Stimulated activated CD8-positive, alpha-beta memory T cell treated with anti-CD3 and anti-CD28 coated beads, Interleukin-4, amount 100 ng/mL, for 1 hour (primary cell): ENCODE measurements around the gene TYSND1.
"Not testable (repeated sequence)": the region's sequence is repeated elsewhere in the genome, so short reads cannot be mapped to it uniquely, and the experiment has no call there.

Experiments used
- DNase-seq, 2 donors: peaks; one replicate each; pipeline ENCODE4 v3.0.0-alpha.2; 2020; ENCODE audit warnings: low read depth in 2 of 2, low spot score in 1 of 2

TYSND1 gene

GRCh38 chr10:70112071-70112470 is 34.4 kb downstream of the TYSND1 start:
- DNase-seq = no peak

GRCh38 chr10:70111496-70111895 is 35.0 kb downstream of the TYSND1 start:
- DNase-seq = no peak

- no peak for DNase-seq
Measured at GRCh38 chr10:70109064-70109729, 37.3 kb downstream of the TYSND1 start.

GRCh38 chr10:70106958-70107791 is 39.3 kb downstream of the TYSND1 start:
- no peak for DNase-seq

- no peak for DNase-seq
Measured at GRCh38 chr10:70101668-70102067, 44.8 kb downstream of the TYSND1 start.

GRCh38 chr10:70101068-70101562 is 45.4 kb downstream of the TYSND1 start:
- not testable (repeated sequence) for DNase-seq

GRCh38 chr10:70098271-70098670 is 48.2 kb downstream of the TYSND1 start:
- DNase-seq = no peak

- no peak for DNase-seq
Measured at GRCh38 chr10:70097459-70097858, 49.0 kb downstream of the TYSND1 start.

- DNase-seq = no peak
Measured at GRCh38 chr10:70096705-70097420, 49.6 kb downstream of the TYSND1 start.

GRCh38 chr10:70096016-70096704 is 50.3 kb downstream of the TYSND1 start:
- DNase-seq = no peak

- DNase-seq = no peak
Measured at GRCh38 chr10:70094250-70094649, 52.2 kb downstream of the TYSND1 start.

- no peak for DNase-seq
Measured at GRCh38 chr10:70093335-70093944, 53.1 kb downstream of the TYSND1 start.

GRCh38 chr10:70092389-70092718 is 54.1 kb downstream of the TYSND1 start:
- no peak for DNase-seq

GRCh38 chr10:70090951-70091350 is 55.5 kb downstream of the TYSND1 start:
- no peak for DNase-seq

GRCh38 chr10:70090013-70090412 is 56.5 kb downstream of the TYSND1 start:
- no peak for DNase-seq

GRCh38 chr10:70088308-70088698 is 58.2 kb downstream of the TYSND1 start:
- no peak for DNase-seq
